Hepatocyte (in vitro differentiated cells): ENCODE measurements around the gene LRRC41.

Source experiments
- EZH2 ChIP-seq: fragments of 200-600 bp; sonication (generic); IDR thresholded peaks from 2 replicates; pipeline ENCODE4 v1.6.1; 2016; ENCODE audit warnings: antibody characterized with exemption, mild to moderate bottlenecking, borderline replicate concordance
- EZH2phosphoT487 ChIP-seq: fragments of 200-600 bp; sonication (generic); IDR thresholded peaks from one replicate; pipeline ENCODE4 v1.6.1; 2018; ENCODE audit warnings: antibody characterized with exemption, mild to moderate bottlenecking, low read depth, moderate library complexity; ENCODE audit not compliant: unreplicated experiment, severe bottlenecking

DNA sequence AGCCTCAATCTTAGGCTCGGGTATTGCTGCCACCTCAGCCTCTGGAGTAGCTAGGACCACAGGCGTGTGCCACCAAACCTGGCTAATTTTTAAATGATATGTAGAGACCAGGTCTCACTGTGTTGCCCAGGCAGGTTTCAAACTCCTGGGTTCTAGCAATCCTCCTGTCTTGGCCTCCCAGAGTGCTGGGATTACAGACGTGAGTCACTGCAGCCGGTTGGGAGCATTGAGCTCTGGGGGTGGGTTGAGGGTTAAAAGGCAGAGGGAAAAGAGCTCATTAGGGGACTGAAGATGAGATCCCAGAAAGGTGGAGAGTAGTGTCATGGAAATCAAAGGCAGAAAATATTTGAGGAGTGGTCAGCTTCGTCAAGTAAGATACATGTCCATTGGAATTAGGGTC is 48.7 kb downstream of the LRRC41 start:
- no peak for TF ChIP-seq EZH2
- no peak for TF ChIP-seq EZH2phosphoT487
